Stomach (tissue), 9 donors: ENCODE results near the gene STK38L. TPM values are rescaled to one million over a fixed set of nuclear protein-coding genes. Genes with fewer than 3 reads are reported as not detected.

ENCODE experiments used
- DNase-seq, 2 donors: peaks; one replicate each; pipeline versions ENCODE4 v3.0.0 to v3.0.0-alpha.2; 2013 to 2019
- H3K27ac ChIP-seq, 5 donors: fragments of 200-600 bp in 4 of 5; sonication (generic) in 4 of 5; one replicate each; pipeline ENCODE4 v1.5.1; 2013 to 2019; ENCODE audit warnings: mild to moderate bottlenecking in 1 of 5, moderate library complexity in 1 of 5
- H3K27me3 ChIP-seq, 3 donors: fragments of 200-600 bp; sonication (generic); one replicate each; pipeline ENCODE4 v1.5.1; 2017 to 2019; ENCODE audit warnings: mixed run types in 1 of 3
- H3K36me3 ChIP-seq, 4 donors: fragments of 200-600 bp; sonication (generic); 1 replicate in 3 of 4; 2 replicates in 1 of 4; pipeline ENCODE4 v1.5.1; 2016 to 2019
- H3K4me1 ChIP-seq, 4 donors: fragments of 200-600 bp; sonication (generic); one replicate each; pipeline ENCODE4 v1.5.1; 2016 to 2019
- H3K4me3 ChIP-seq, 4 donors: fragments of 200-600 bp; sonication (generic) in 3 of 4; one replicate each; pipeline ENCODE4 v1.5.1; 2016 to 2019; ENCODE audit warnings: mild to moderate bottlenecking in 1 of 4
- H3K9me3 ChIP-seq, 4 donors: fragments of 200-600 bp; sonication (generic); one replicate each; pipeline ENCODE4 v1.5.1; 2016 to 2019
- EP300 ChIP-seq: sonication (generic); formaldehyde crosslinking; IDR thresholded peaks from one replicate; pipeline ENCODE4 v1.6.1; 2017; ENCODE audit warnings: antibody characterized with exemption
- POLR2A ChIP-seq, 4 donors: fragments of 450-650 bp; IDR thresholded peaks; one replicate each; pipeline ENCODE4 v1.6.1; 2016; ENCODE audit warnings: antibody characterized with exemption in 4 of 4, control low read depth in 2 of 4, mild to moderate bottlenecking in 1 of 4, moderate library complexity in 1 of 4
- POLR2AphosphoS5 ChIP-seq, 3 donors: sonication (generic); formaldehyde crosslinking; IDR thresholded peaks; one replicate each; pipeline ENCODE4 v1.6.1; 2016; ENCODE audit warnings: antibody characterized with exemption in 3 of 3
- WGBS, 5 donors: extraction: QIAGEN DNeasy Blood & Tissue Kit in 3 of 5; methylation state at CpG; one replicate each; pipeline versions ENCODE4 v1.1.5 to v1.1.7; 2013 to 2018; 5-methylcytosine and 5-hydroxymethylcytosine counted together
- intact Hi-C: fragments of 100-400 bp; cut with DNase I; formaldehyde crosslinking; loops from one replicate; pipeline ENCODE4 v1.15.1; 2023; ENCODE audit warnings: low total_unique reads
- polyA plus RNA-seq, 3 donors: library from polyadenylated mRNA; stranded (reverse); fragments of 200-250 nt; gene quantifications; one replicate each; pipeline ENCODE4 v1.2.3, GENCODE V29; 2013
- total RNA-seq, 5 donors: library from RNA; depleted of rRNA; stranded (reverse); fragments of >200 nt; gene quantifications; one replicate each; pipeline versions ENCODE4 v1.1.0 to v1.2.3, GENCODE V29; 2014 to 2016
- TF ChIP-seq, protein P1 (sequence below), 7 experiments: fragments of 450-650 bp in 4 of 7; fragments of 200-600 bp in 3 of 7; sonication (generic) in 3 of 7; IDR thresholded peaks; one replicate each; pipeline ENCODE4 v1.5.1; 2016 to 2019; ENCODE audit warnings: antibody characterized with exemption in 7 of 7, control low read depth in 2 of 7, mild to moderate bottlenecking in 1 of 7
- donor health status: healthy with polysubstance abuse.
- donor health status: Bipolar disorder and iron deficiency.
- donor health status: healthy.

The STK38L gene
- total and polyA plus RNA-seq, 8 donors, result 8.5 to 118 (median 26.5) TPM

DNA sequence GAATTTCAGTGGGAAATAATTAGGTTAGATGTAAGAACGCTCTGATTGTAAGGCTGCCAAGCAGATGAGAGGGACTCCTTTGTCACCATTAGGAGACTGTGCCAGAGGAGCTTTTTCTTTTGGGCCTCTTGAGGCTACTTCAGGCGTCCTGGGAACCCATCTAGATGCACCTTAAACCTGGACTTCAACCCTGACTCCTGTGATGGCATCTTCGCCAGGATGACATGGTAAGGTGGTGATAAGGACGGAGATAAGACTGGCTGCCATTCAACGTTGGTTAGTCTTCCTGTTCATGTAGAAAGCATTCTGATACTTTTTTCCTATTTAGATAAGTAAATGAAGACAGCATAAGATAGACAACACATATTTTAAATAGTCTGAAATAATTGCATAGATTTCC is 36.3 kb downstream of the STK38L start:
- H3K36me3 ChIP-seq, result no peaks in the 10 kb centered on the region
- H3K4me1 ChIP-seq, result peaks cover under 1 to 95% (median 63%) of the 10 kb centered on the region in 4 donors
- H3K4me3 ChIP-seq, result no peak overlapping the region
- no peaks in the 10 kb centered on the region for H3K9me3 ChIP-seq
- TF ChIP-seq, protein P1, sequence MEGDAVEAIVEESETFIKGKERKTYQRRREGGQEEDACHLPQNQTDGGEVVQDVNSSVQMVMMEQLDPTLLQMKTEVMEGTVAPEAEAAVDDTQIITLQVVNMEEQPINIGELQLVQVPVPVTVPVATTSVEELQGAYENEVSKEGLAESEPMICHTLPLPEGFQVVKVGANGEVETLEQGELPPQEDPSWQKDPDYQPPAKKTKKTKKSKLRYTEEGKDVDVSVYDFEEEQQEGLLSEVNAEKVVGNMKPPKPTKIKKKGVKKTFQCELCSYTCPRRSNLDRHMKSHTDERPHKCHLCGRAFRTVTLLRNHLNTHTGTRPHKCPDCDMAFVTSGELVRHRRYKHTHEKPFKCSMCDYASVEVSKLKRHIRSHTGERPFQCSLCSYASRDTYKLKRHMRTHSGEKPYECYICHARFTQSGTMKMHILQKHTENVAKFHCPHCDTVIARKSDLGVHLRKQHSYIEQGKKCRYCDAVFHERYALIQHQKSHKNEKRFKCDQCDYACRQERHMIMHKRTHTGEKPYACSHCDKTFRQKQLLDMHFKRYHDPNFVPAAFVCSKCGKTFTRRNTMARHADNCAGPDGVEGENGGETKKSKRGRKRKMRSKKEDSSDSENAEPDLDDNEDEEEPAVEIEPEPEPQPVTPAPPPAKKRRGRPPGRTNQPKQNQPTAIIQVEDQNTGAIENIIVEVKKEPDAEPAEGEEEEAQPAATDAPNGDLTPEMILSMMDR (IDR thresholded peaks at IDR 0.05), result no peak
- no peak for TF ChIP-seq POLR2AphosphoS5 (IDR thresholded peaks at IDR 0.05)
- TF ChIP-seq EP300, result no peak
- no peak for TF ChIP-seq POLR2A (IDR thresholded peaks at IDR 0.05)
- intact Hi-C loops, result no loop called here
- H3K27me3 ChIP-seq, result no peaks in the 10 kb centered on the region
- DNase-seq, result no peak
- 42 to 63% (median 48%) methylated on average over 5 of the region's 5 CpGs for WGBS, 5 donors
- H3K27ac ChIP-seq, result peak overlapping the region in 3 of 5 donors; percentile 24 to 31 (median 27)

DNA sequence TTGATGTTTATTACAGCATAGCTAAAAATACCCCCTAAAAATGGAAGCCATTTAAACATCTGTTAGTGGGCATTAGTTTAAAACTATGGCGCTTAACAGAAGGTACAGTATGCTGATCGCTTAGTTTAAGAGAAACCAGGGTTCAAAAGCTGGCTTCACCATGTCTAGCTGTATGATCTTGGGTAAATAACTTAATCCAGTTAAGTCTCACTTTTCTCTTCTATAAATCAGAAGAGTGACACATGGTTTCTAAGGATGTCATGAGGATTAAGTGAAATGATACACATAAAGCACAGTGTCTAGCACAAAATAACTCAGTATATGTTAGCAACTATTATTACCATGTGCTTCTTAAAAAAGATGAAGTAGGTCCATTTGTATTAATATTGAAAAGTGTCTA is 38.7 kb downstream of the STK38L start:
- no peaks in the 10 kb centered on the region for H3K9me3 ChIP-seq
- no peak for TF ChIP-seq POLR2AphosphoS5 (IDR thresholded peaks at IDR 0.05)
- TF ChIP-seq POLR2A (IDR thresholded peaks at IDR 0.05), result no peak
- TF ChIP-seq, protein P1 (IDR thresholded peaks at IDR 0.05), result no peak
- no peak for TF ChIP-seq EP300
- no peak for DNase-seq
- no peaks in the 10 kb centered on the region for H3K36me3 ChIP-seq
- H3K27ac ChIP-seq, result peak overlapping the region in 1 of 5 donors; percentile 22
- H3K4me3 ChIP-seq, result no peak overlapping the region
- no peaks in the 10 kb centered on the region for H3K27me3 ChIP-seq
- intact Hi-C loops, result no loop called here
- H3K4me1 ChIP-seq, result peaks cover 0 to 79% (median 53%) of the 10 kb centered on the region in 4 donors
- WGBS, 5 donors, result 80 to 88% (median 81%) methylated on average over 2 of the region's 2 CpGs

DNA sequence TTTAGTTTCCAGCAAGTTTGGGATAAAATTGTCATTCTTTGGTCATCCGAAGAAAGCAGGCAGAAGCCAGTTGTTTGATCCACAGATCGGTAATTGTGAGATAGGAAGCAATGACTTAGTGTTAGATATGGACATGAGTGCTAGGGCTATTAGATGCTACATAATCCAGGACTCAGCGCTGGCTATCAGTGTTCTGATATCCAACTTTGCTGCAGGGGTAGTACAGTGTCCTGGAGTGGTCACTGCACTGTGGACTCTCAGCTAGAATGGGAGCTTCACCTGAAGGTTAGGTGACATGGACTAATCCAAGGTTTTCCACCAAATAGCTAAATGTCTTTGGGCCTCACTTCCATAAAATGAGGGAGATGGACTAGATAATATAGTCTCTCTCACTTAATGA is 39.9 kb downstream of the STK38L start:
- H3K9me3 ChIP-seq, result no peaks in the 10 kb centered on the region
- DNase-seq, result no peak
- intact Hi-C loops, result no loop called here
- peaks cover 0 to 69% (median 42%) of the 10 kb centered on the region in 4 donors for H3K4me1 ChIP-seq
- TF ChIP-seq POLR2A (IDR thresholded peaks at IDR 0.05) (no peak), EP300 (no peak), POLR2AphosphoS5 (IDR thresholded peaks at IDR 0.05) (no peak)
- TF ChIP-seq, protein P1 (IDR thresholded peaks at IDR 0.05), result no peak
- H3K36me3 ChIP-seq, result no peaks in the 10 kb centered on the region
- H3K27ac ChIP-seq, result peak overlapping the region in 4 of 5 donors; percentile 9 to 56 (median 32)
- H3K4me3 ChIP-seq, result no peak overlapping the region
- H3K27me3 ChIP-seq, result no peaks in the 10 kb centered on the region
- WGBS, 5 donors, result 84 to 90% (median 88%) methylated on average over 3 of the region's 3 CpGs

DNA sequence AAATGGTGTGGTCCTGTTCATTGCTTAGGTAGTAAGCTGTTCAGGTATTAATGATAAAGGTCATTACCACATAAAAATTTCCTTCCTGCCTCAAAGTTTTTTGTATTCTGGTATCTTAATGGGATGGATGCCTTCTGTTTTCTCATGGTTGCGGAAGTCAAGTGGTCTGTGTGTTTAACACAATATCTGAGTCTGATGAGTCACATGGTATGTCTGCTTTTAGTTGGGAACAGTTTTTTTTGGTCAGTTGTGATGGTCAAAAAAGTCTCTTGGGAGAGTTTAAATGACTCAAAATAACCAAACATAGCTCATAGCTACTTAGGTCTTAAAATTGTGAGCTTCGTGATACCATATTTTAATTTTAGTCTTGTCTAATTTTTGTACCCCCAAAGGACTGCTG is 40.7 kb downstream of the STK38L start:
- H3K27me3 ChIP-seq, result no peaks in the 10 kb centered on the region
- no peaks in the 10 kb centered on the region for H3K9me3 ChIP-seq
- H3K36me3 ChIP-seq, result no peaks in the 10 kb centered on the region
- no peak for TF ChIP-seq POLR2AphosphoS5 (IDR thresholded peaks at IDR 0.05)
- TF ChIP-seq, protein P1 (IDR thresholded peaks at IDR 0.05), result no peak
- no peak for TF ChIP-seq EP300
- TF ChIP-seq POLR2A (IDR thresholded peaks at IDR 0.05), result no peak
- peaks cover 0 to 69% (median 36%) of the 10 kb centered on the region in 4 donors for H3K4me1 ChIP-seq
- no peak overlapping the region for H3K4me3 ChIP-seq
- H3K27ac ChIP-seq, result peak overlapping the region in 4 of 5 donors; percentile 9 to 56 (median 34)
- 67 to 85% (median 74%) methylated on average over 2 of the region's 2 CpGs for WGBS, 5 donors
- no peak for DNase-seq
- intact Hi-C loops, result no loop called here
